Upper lobe of left lung (tissue), 6 donors: ENCODE data around the gene PTPRD. TPM values are rescaled to one million over a fixed set of nuclear protein-coding genes. Genes with fewer than 3 reads are reported as not detected.
A peak's percentile ranks its signal among the peaks of the same experiment; 100 is the strongest.

Experiments
- ATAC-seq, 2 donors: fragments of 200-7000 bp; cut with Tn5 transposase; one replicate each; pipeline ENCODE4 v1.9.1; 2022; ENCODE audit warnings: mild to moderate bottlenecking in 2 of 2, moderate library complexity in 2 of 2; ENCODE audit not compliant: low FRiP score in 2 of 2
- DNase-seq, 2 donors: peaks; one replicate each; pipeline ENCODE4 v3.0.0-alpha.2; 2019 to 2020
- H3K27ac ChIP-seq, 4 donors: fragments of 200-600 bp; sonication (generic); one replicate each; pipeline ENCODE4 v1.5.1; 2016 to 2019
- H3K27me3 ChIP-seq, 4 donors: fragments of 200-600 bp; sonication (generic); one replicate each; pipeline ENCODE4 v1.5.1; 2017 to 2019
- H3K36me3 ChIP-seq, 4 donors: fragments of 200-600 bp; sonication (generic); one replicate each; pipeline ENCODE4 v1.5.1; 2016 to 2019
- H3K4me1 ChIP-seq, 4 donors: fragments of 200-600 bp; sonication (generic); one replicate each; pipeline ENCODE4 v1.5.1; 2018 to 2019
- H3K4me3 ChIP-seq, 4 donors: fragments of 200-600 bp; sonication (generic); one replicate each; pipeline ENCODE4 v1.5.1; 2017 to 2019; ENCODE audit warnings: mild to moderate bottlenecking in 2 of 4, moderate library complexity in 1 of 4
- H3K9me3 ChIP-seq, 4 donors: fragments of 200-600 bp; sonication (generic); one replicate each; pipeline ENCODE4 v1.5.1; 2018 to 2019
- EP300 ChIP-seq, 4 donors: sonication (generic); formaldehyde crosslinking; IDR thresholded peaks; one replicate each; pipeline ENCODE4 v1.5.1; 2017; ENCODE audit warnings: antibody characterized with exemption in 4 of 4, control low read depth in 2 of 4
- POLR2A ChIP-seq, 4 donors: fragments of 450-650 bp; IDR thresholded peaks; one replicate each; pipeline ENCODE4 v1.5.1; 2016 to 2017; ENCODE audit warnings: antibody characterized with exemption in 4 of 4, mild to moderate bottlenecking in 2 of 4
- POLR2AphosphoS5 ChIP-seq, 2 donors: sonication (generic); formaldehyde crosslinking; IDR thresholded peaks; one replicate each; pipeline ENCODE4 v1.5.1; 2017; ENCODE audit warnings: antibody characterized with exemption in 2 of 2
- WGBS, 2 donors: methylation state at CpG; one replicate each; pipeline ENCODE4 v1.1.5; 2017 to 2018; 5-methylcytosine and 5-hydroxymethylcytosine counted together
- total RNA-seq, 6 donors: library from RNA; depleted of rRNA in 4 of 6; stranded (reverse); fragments of >200 nt in 4 of 6; gene quantifications; one replicate each; pipeline versions ENCODE4 v1.1.0 to v1.2.1, GENCODE V29; 2016 to 2021
- TF ChIP-seq, protein P1 (sequence below), 6 experiments: fragments of 450-650 bp in 4 of 6; fragments of 200-600 bp in 2 of 6; sonication (generic) in 2 of 6; IDR thresholded peaks; one replicate each; pipeline ENCODE4 v1.5.1; 2016 to 2019; ENCODE audit warnings: antibody characterized with exemption in 6 of 6
- donor health status: DM: no; HTN: no; CAD: no; lungs with moderate emphysema.
- donor health status: DM: no; HTN: yes; CAD: no; lungs with severe emphysema.

Gene PTPRD
- total RNA-seq, 6 donors from 2014 or later = 7.4 to 46.1 (median 14.5) TPM

DNA sequence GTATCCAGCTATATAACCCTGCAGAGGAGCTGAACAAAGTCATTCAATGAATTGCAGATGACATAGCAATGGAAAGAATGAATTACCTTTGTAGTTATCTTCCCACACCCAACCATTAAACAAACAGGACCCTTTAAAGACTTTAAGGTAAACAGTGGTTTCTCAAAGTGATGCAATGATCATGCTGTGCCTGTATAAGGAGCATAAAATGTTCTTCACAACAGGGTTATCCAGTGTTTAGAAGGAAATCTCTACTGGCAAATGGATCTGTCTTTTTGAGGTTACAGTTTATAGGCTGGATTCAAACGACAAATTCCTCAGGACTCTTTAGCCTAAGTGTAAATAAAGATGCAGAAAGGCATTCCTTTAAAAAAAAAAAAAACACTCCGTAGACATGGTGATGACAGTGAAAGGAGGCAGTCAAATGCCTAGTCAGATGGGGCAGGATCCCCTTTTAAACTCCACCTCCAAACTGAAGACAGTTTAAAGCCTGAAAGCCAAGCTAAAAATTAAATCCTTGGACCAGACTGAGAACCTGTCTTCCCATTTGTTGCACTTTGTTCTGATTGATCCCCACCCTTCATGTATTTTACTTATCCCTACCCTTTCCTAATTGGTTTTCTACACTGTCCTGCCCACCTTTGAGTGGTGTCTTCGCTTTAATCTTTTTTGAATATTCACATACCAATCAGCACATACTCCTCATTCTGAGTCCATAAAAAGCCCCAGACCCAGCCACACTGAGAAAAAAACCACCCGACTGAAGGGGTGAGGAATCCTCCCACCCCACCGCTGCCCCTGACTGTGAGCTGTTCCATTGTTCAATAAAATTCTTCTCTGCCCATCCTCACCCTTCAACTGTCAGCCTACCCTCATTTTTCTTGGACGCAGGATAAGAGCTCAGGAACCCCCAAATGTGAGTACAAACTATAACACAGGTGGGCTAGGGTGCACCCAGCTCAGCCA is 2052.0 kb downstream of the PTPRD start:
- TF ChIP-seq, protein P1, sequence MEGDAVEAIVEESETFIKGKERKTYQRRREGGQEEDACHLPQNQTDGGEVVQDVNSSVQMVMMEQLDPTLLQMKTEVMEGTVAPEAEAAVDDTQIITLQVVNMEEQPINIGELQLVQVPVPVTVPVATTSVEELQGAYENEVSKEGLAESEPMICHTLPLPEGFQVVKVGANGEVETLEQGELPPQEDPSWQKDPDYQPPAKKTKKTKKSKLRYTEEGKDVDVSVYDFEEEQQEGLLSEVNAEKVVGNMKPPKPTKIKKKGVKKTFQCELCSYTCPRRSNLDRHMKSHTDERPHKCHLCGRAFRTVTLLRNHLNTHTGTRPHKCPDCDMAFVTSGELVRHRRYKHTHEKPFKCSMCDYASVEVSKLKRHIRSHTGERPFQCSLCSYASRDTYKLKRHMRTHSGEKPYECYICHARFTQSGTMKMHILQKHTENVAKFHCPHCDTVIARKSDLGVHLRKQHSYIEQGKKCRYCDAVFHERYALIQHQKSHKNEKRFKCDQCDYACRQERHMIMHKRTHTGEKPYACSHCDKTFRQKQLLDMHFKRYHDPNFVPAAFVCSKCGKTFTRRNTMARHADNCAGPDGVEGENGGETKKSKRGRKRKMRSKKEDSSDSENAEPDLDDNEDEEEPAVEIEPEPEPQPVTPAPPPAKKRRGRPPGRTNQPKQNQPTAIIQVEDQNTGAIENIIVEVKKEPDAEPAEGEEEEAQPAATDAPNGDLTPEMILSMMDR (IDR thresholded peaks at IDR 0.05) = no peak
- no peak for TF ChIP-seq POLR2AphosphoS5 (IDR thresholded peaks at IDR 0.05)
- TF ChIP-seq EP300 (IDR thresholded peaks at IDR 0.05) = no peak
- TF ChIP-seq POLR2A (IDR thresholded peaks at IDR 0.05) = no peak
- no peak for DNase-seq
- Histone ChIP-seq H3K9me3 (no peaks in the 10 kb centered on the region), H3K36me3 (no peaks in the 10 kb centered on the region), H3K4me3 (no peak overlapping the region), H3K4me1 (no peaks in the 10 kb centered on the region), H3K27ac (no peak overlapping the region), H3K27me3 (no peaks in the 10 kb centered on the region)
- 70 to 71% methylated on average over 6 of the region's 6 CpGs for WGBS, 2 donors
- no peak for ATAC-seq

DNA sequence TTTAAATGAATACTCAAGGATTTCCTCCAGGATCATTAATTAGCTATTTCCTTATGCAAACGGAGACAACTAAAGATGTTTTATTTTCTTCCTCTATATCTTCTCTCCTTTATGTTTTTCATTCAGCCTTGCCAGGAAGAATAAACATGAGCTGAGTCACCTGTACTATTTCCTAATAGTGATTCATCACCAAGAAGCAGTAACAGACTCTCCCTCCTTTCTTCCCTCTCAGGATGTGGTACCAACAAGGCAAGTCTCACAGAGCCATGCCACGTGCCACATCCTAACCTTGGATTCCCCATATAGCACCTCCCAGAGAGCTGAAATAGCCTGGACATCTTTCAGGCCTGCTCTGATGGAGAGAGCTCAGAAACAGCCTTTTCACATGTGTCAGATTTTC is 2054.6 kb downstream of the PTPRD start:
- Histone ChIP-seq H3K27ac (no peak overlapping the region), H3K27me3 (no peaks in the 10 kb centered on the region), H3K4me3 (no peak overlapping the region), H3K36me3 (no peaks in the 10 kb centered on the region), H3K9me3 (no peaks in the 10 kb centered on the region), H3K4me1 (no peaks in the 10 kb centered on the region)
- DNase-seq (no peak), ATAC-seq (no peak)
- 70% methylated on average over 2 of the region's 2 CpGs for WGBS, 2 donors
- no peak for TF ChIP-seq EP300 (IDR thresholded peaks at IDR 0.05)
- TF ChIP-seq POLR2AphosphoS5 (IDR thresholded peaks at IDR 0.05) = no peak
- TF ChIP-seq POLR2A (IDR thresholded peaks at IDR 0.05) = no peak
- TF ChIP-seq, protein P1 (IDR thresholded peaks at IDR 0.05) = no peak

DNA sequence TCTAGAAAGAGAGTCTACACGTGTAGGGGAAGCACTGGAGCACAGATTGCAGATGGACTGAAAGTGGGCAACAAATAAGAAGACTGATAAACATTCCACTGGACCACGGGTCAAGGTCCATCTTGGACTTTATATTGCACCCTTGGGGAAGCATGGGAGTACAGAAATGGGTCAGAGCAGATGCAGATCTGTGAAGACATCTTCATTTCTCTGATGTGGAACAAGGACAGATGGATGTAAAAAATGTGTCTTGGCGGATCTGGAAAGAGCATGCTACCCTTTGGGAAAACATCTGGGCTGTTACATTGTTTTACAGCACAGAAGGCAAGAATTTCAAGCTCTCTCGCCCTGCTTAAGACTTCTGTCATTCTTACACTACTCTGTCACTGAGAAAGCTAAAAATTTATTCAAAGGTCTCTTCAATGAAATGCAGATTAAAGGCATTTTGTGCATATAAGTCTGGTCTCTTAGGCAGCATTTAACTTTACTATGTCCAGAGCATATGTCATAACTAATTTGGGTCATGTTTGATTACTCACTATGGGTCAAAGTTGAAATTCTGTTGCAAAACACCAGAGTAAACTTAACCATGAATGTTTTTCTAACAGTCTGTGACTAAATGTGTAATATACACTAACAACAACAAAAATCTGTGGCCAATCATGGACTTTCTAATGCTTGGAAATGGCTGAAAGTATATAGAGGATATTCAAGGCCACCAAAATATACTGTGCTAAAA is 2056.9 kb downstream of the PTPRD start:
- H3K4me3 ChIP-seq = no peak overlapping the region
- no peak overlapping the region for H3K27ac ChIP-seq
- H3K36me3 ChIP-seq = no peaks in the 10 kb centered on the region
- H3K9me3 ChIP-seq = no peaks in the 10 kb centered on the region
- no peaks in the 10 kb centered on the region for H3K4me1 ChIP-seq
- TF ChIP-seq POLR2AphosphoS5 (IDR thresholded peaks at IDR 0.05) (no peak), POLR2A (IDR thresholded peaks at IDR 0.05) (no peak), EP300 (IDR thresholded peaks at IDR 0.05) (no peak)
- TF ChIP-seq, protein P1 (IDR thresholded peaks at IDR 0.05) = no peak
- ATAC-seq (peak in 1 of 2 donors; percentile 46), DNase-seq (no peak)
- H3K27me3 ChIP-seq = no peaks in the 10 kb centered on the region
- 60 to 63% methylated on average over 4 of the region's 4 CpGs for whole genome bisulfite sequencing, 2 donors

DNA sequence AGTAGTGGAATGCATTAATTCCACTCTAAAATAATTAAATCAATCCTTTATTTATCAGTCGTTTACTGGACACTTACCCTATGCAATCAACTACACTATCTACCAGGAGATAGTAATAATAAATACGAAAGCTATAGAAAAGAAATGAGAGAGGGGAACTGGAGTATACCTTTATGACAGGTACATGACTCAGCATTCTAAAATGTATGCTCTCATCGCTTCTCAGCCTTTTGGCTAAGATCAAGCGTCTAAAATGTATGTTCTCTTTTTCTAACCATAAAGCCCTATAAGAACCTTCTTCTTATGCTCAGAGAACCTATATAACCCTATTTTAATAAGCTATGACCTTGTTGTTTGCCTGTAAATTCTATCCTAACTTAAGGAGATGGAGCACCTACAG is 2059.4 kb downstream of the PTPRD start:
- H3K4me3 ChIP-seq = no peak overlapping the region
- no peak for TF ChIP-seq POLR2AphosphoS5 (IDR thresholded peaks at IDR 0.05)
- TF ChIP-seq EP300 (IDR thresholded peaks at IDR 0.05) = no peak
- no peak for TF ChIP-seq POLR2A (IDR thresholded peaks at IDR 0.05)
- TF ChIP-seq, protein P1 (IDR thresholded peaks at IDR 0.05) = no peak
- no peaks in the 10 kb centered on the region for H3K9me3 ChIP-seq
- no peaks in the 10 kb centered on the region for H3K36me3 ChIP-seq
- no peak for ATAC-seq
- DNase-seq = no peak
- no peaks in the 10 kb centered on the region for H3K4me1 ChIP-seq
- WGBS, 2 donors = 73 to 93% methylated on average over 4 of the region's 4 CpGs
- no peak overlapping the region for H3K27ac ChIP-seq
- no peaks in the 10 kb centered on the region for H3K27me3 ChIP-seq
